SKM-1 (cell line): ENCODE results near the gene TBX2.

Experiments used
- DNase-seq: peaks from one replicate; lab custom pipeline; 2025; ENCODE audit not compliant: unreplicated experiment; lab: John Stamatoyannopoulos, UW

TBX2 gene

DNA sequence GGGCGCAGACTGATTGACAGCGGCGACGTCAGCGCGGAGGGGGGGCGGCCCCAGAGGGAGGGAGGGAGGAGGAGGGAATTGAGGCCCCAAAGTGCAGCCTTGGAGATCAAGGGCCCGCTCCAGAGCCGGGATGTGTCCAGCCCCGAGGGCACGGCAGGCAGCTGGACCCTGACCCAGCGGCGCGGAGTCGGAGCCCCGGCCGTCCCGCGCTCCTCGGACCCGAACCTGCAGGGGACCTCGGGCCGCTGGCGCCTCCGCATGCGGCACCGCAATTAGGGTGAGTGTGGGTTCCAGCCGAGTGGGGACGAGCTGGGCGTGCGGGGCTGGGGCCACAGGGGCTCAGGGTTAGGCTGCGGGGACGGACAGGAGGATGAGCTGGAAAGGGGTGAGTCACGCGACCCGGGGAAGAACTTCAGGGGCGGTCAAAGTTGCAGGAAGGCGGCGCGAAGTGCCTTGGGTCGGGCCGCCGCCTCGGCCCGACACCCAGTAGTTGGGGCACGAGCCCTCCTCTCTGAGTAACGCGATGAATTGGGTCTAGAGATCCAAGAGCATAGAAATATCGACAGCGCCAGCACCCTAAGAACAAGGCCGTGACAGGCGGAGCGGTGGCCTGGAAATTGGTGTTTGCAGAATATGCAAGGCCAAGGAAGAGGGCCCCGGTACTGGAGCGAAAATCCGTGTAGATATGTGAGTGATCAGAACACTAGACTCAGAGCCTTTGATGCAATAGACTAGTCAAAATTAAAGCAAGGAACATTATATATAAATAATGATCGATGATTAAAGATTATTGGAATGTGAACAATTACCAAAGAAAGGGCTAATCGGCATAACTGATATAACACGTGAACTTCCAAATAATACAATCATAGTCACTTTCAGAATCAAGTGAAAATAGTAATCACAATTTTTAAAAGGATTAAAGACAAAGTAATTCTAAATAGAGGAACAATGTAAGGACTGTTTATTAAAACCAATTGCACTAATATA lies 53.0 kb downstream of the TBX2 start, which contains the start of gene TBX4:
TBX4 (plus strand) TSS at position 122 of the 990 bp plus-strand sequence. CDS start 4,069 bp downstream, outside the sequence.
- DNase-seq: no peak

DNA sequence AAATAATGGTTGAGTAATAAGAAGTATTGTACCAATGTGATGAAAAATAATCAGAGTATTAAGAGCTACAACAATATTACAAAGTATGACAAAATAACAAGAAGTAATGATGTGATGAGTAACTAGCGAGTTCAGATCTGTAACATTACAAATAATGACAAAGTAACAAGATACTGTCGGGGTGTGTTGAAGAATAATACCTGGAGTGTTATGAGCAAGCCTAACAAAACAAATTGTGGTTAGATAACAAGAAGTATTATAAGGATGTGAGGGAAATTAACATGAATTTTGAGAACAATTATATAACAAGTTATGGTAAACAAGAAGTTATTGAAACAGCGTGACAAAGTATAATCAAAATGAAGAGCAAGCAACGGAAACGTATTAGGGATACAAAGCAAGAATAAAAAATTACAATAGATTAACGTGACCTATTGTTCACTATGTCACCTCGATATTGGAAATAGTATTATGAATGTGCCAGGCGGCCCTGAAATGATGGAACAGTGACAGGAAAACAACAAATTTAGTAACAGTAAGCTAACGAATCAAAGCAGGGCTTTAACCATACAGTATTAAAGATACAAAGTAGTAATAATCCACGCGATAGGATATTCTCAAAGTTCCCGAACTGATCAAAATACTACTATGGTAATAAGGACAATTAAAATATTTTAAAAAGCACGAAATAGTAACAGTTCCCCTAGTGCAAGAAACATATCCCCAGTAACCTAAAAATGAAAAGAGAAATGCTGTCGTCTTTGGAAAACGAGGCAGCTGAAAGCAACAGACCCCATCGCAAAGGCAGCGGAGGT lies 54.1 kb downstream of the TBX2 start:
- DNase-seq: no peak

DNA sequence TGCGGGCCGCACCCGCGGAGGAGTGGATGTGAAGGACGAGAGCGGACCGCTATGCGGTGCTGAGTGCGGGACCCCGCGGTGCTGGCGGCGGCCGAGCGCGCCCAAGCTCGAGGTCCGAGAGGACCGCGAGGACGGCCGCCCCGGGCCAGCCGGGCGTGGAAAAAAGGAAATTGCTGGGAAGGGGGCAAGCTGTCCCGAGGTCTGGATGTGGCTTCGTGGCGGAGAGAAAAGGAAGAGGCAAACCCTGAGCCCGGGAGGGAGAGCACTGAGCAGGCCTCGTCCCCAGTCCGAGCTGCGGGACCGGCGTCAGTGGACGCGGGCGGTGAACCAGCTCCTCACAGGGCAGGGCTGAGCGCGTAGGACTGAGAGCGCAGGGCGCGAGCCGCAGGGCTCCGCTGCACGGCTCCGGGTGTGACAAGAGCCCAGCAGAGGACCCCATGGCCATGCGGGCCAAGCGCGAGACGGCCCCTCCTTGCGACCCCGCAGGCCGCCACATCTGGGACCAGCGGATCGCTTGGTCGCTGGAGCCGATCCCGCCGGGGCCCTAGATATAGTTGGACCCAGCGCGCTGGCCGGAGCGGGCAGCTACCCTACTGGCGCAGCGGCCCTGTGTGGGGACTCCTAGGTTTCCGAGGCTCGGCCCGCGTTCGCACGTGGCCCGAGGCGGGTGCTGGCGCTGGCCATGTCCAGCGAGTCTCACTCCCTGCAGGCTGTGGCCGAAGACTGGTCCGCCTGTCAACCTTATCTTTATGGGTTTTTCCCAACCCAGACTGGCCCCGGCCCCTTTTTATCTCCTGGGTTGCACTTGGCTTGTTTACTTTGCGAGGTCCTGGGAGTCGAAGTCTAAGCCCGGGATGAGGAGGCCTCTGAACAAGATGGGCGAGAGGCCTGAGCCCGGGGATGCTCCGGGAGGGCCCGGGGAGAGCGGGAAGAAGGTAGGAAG lies 55.0 kb downstream of the TBX2 start:
- no peak for DNase-seq

DNA sequence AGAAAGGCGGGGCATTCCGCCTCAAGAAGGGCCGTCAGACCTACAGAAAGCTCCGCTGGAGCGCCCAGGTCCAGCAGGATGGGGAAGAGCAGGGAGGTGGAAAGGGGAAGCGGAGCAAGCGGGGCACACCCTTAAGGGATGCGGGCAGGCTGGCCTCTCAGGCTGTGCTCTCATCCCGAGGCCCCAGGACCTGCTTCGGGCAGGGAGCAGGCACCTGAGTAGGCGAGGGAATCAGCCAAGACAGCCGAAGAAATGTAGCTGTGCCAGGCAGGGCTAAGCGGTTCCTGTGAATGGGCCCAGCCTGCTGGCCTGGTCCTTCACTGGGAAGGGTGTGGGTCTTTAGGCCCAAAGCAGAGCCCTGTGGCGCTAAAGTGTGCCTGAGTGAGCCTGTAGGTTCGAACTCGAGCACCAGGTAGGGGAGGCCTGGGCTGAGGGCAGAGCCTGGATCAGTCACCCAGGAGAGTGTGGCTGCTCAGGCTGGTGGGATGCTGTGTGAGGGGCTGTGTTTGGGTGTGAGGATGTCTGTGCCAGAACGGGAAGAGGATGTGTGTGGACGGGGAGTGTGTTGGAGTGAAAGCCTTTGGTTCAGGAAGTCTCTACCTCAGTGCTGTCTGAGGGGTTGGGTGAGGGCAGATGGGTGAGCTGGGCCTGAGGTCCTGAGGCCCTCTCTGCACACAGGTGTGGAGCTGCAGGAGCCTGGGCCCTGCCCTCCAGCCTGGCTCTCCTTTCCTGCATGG lies 55.8 kb downstream of the TBX2 start:
- no peak for DNase-seq

DNA sequence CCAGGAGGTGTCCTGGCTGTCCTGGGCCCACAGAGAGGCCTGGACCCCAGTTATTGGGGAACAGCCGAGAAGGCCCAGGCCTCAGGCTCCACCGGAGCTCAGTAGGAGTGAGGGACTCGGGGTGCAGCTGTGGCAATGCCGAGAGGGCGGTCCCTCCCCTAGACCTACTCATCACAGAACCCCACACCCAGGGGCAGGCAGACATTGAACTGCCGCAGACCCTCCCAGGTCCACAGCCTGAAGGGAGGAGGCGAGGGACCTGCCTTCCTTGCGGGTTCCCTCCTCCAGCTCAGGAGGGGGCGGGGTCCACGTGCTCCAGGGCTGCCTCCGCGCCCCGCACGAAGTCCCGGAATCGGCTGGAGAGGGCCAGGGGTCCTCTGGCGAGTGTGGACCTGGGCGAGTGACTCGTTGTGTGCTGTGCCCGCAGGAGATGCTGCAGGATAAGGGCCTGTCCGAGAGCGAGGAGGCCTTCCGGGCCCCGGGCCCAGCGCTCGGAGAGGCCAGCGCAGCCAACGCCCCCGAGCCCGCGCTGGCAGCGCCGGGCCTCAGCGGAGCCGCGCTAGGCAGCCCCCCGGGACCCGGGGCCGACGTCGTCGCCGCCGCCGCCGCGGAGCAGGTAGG lies 56.5 kb downstream of the TBX2 start:
- no peak for DNase-seq

DNA sequence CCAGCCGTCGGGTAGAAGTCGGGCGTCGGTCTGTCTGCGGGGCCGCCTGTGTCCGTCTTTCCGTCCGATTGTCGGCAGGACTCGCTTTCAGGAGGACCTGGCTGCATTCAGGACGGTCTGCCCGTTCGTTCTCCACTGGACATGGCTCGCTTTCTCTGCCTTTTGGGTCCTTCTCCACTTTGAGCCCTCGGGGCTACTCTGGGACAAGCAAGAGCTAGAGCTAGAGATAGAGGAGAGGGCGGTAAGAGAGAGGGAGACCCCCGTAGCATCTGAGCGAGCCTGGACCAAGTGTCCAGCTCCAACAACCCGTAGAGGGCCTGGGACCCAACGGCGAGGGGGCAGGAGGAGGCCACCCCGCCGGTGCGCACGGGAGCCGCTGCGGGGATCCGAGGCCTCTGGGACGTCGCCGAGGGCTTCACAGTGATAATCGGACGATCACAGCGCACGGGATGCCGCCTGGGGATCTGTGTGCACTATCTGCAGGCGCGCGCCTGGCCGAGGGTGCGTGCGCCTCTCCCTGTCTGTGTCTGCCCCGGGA lies 57.1 kb downstream of the TBX2 start:
- no peak for DNase-seq

DNA sequence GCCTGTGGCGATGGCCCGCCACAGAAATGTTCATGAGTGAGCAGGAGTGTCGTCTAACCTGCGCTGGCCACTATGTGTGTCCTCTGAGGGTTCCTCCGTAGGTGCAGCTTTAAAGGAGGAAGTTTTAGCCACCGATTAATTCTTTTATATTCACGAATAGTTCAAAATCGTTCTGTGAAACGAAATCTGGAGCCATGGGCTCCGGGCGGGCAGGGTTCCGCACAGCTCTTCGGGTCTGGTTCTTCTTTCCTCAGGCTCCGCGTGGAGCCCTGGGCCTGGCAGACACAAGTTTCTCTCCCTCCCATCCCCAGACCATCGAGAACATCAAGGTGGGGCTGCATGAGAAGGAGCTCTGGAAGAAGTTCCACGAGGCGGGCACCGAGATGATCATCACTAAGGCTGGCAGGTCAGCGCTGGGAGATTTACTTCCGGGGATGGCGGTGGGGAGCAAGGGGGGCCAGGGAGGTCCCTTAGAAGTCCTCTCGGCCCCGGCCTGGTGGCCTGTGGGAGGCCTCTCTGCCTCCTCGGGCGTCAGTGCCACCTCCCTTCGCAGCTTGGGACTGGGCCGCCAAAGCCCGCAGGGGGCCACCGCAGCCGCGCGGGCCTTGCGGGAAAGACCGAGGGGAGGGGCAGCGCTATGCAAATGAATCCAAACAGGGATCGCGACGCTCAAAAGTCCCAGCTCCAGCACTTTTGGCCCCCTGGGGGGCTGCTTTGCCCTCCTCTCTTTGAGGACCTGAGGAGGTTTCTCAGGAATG lies 57.8 kb downstream of the TBX2 start:
- no peak for DNase-seq

DNA sequence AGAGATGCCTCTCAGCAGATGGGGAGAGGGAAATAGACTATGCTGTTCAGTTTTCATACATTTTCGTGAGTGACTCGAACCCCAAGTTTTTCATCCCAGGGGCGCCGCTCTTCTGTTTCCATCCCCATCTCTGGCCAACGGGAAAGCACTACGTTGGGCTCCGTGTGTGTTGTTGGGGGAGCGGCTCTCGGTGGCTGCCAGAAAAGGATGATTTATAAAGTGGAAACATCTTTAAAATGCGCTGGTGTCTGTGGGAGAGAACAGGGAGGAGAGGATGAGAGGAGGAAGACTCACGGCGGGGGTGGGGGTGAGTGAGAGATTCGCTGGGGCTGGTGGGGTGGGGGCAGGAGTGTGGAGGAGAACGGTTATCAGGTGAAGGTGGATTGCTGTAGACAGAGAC lies 58.4 kb downstream of the TBX2 start:
- no peak for DNase-seq

DNA sequence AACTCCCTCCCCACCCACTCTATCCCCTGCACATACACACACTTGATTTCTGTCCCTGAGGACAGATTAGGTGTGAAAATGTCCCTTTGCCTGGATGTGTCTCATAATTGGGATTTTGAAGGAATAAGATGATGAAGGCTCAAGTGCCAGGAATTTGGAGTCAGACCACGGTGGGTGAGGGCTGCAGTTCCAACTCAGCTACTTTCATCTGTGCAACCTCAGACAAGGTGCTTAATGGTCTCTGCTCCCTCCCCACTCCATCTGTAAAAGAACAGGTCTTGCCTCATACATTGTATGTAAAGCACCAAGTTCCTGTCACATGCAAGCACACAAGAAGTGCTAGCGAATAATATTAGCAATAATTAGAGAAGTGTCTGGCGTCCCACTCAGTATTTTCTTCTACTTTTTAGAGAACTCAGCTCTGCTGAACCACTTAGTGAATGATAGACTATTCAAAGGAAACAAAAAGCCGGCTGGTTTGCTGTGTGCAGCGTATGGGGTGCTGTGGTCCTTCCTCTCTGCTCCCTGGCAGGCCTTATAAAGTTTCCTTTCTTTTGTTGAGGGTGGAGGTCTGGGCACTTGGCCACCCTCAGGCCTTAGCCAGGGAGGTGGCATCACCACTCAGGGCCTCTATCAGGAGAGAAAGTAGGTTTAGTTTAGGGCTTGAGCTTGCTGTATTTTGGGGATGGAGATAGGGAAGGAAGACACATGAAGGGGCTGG lies 58.9 kb downstream of the TBX2 start:
- DNase-seq: no peak
